K562 (cell line): ENCODE results near the gene PBX4. TPM values are rescaled to one million over a fixed set of nuclear protein-coding genes. Genes with fewer than 3 reads are reported as not detected.

Experiments used
- BMI1 ChIP-seq: fragments of 150-350 bp; IDR thresholded peaks from 2 replicates; pipeline ENCODE4 v1.6.1; 2014; ENCODE audit warnings: low read length
- DPF2 ChIP-seq: fragments of 450-650 bp; IDR thresholded peaks from 2 replicates; pipeline ENCODE4 v1.6.1; 2016
- EP300 ChIP-seq: IDR thresholded peaks from 2 replicates; pipeline ENCODE4 v1.6.1; 2012; ENCODE audit warnings: low read length, improper control_type of control experiment
- GABPB1 ChIP-seq: sonication (generic); formaldehyde crosslinking; IDR thresholded peaks from 2 replicates; pipeline ENCODE4 v1.8.0; 2022; ENCODE audit warnings: mild to moderate bottlenecking, missing genetic modification reagents
- HNRNPK ChIP-seq: fragments of 200-400 bp; formaldehyde crosslinking; IDR thresholded peaks from one replicate; pipeline ENCODE4 v1.6.1; 2018; ENCODE audit warnings: mild to moderate bottlenecking, low read depth, low read length; ENCODE audit not compliant: poor library complexity, severe bottlenecking
- KAT7 ChIP-seq: sonication (generic); formaldehyde crosslinking; IDR thresholded peaks from 2 replicates; pipeline ENCODE4 v1.8.0; 2022; ENCODE audit warnings: missing genetic modification reagents, mild to moderate bottlenecking, borderline replicate concordance
- KLF13 ChIP-seq: fragments of 450-650 bp; IDR thresholded peaks from 2 replicates; pipeline ENCODE4 v1.6.1; 2016; ENCODE audit warnings: missing genetic modification characterization, low read depth, mild to moderate bottlenecking, missing compliant biosample characterization, moderate library complexity, borderline replicate concordance
- PCBP1 ChIP-seq: fragments of 200-400 bp; formaldehyde crosslinking; IDR thresholded peaks from 2 replicates; pipeline ENCODE4 v1.6.1; 2018; ENCODE audit warnings: mild to moderate bottlenecking, low read depth, low read length; ENCODE audit not compliant: poor library complexity, severe bottlenecking
- PTRF ChIP-seq: fragments of 450-650 bp; IDR thresholded peaks from 2 replicates; pipeline ENCODE4 v1.6.1; 2016; ENCODE audit warnings: mild to moderate bottlenecking, missing genetic modification characterization, missing compliant biosample characterization
- RBFOX2 ChIP-seq: fragments of 200-400 bp; formaldehyde crosslinking; IDR thresholded peaks from 2 replicates; pipeline ENCODE4 v1.6.1; 2017; ENCODE audit warnings: low read depth, mild to moderate bottlenecking, low read length, moderate library complexity
- ZNF444 ChIP-seq: fragments of 250-450 bp; sonication (Bioruptor Pico); IDR thresholded peaks from 2 replicates; pipeline ENCODE4 v1.4.0; 2020; ENCODE audit warnings: mild to moderate bottlenecking, moderate library complexity
- ZNF551 ChIP-seq: fragments of 250-450 bp; sonication (Bioruptor Pico); IDR thresholded peaks from 2 replicates; pipeline ENCODE4 v1.5.0; 2021; ENCODE audit warnings: mild to moderate bottlenecking, moderate library complexity
- ZNF766 ChIP-seq: fragments of 200-800 bp; sonication (Bioruptor generic); conservative IDR thresholded peaks from 2 replicates; pipeline ENCODE4 v1.6.1; 2016; ENCODE audit warnings: missing genetic modification characterization, missing compliant biosample characterization
- ZNF780A ChIP-seq: fragments of 250-450 bp; sonication (Bioruptor Pico); IDR thresholded peaks from 2 replicates; pipeline ENCODE4 v1.5.0; 2021; ENCODE audit warnings: mild to moderate bottlenecking
- polyA plus RNA-seq, 8 experiments: library from polyadenylated mRNA; depleted of rRNA in 4 of 8; stranded (reverse) in 5 of 8; unstranded in 3 of 8; fragments of >200 nt; fragmentation: Nextera tagmentation in 2 of 8; fragmentation: Illumina TruSeq in 1 of 8; extraction: Ambion mirVana in 2 of 8; extraction: Trizol in 1 of 8; gene quantifications; 2 replicates each; pipeline versions ENCODE4 v1.2.1 to v1.2.3, GENCODE V29; 2011 to 2014; ENCODE audit warnings: inconsistent platforms in 1 of 8, missing spikeins in 1 of 8
- total RNA-seq, 7 experiments: library from RNA; depleted of rRNA in 6 of 7; stranded (reverse); fragments of >200 nt in 6 of 7; fragmentation: Illumina TruSeq in 2 of 7; extraction: Trizol in 2 of 7; gene quantifications; 2 replicates each; pipeline versions ENCODE4 v1.2.1 to v1.2.3, GENCODE V29; 2011 to 2021; ENCODE audit warnings: low replicate concordance in 1 of 7
- TF ChIP-seq, protein P1 (sequence below), 2 experiments: fragments of 450-650 bp; formaldehyde crosslinking in 1 of 2; IDR thresholded peaks; 2 replicates each; pipeline versions ENCODE4 v1.4.0 to v1.6.1; 2014 to 2020; ENCODE audit warnings: mild to moderate bottlenecking in 2 of 2, borderline replicate concordance in 1 of 2, low read depth in 1 of 2
- TF ChIP-seq, protein P2 (sequence below): fragments of 450-650 bp; IDR thresholded peaks from 2 replicates; pipeline ENCODE4 v1.6.1; 2017; ENCODE audit warnings: mild to moderate bottlenecking, moderate library complexity
- TF ChIP-seq, protein P3 (sequence below): sonication (generic); formaldehyde crosslinking; IDR thresholded peaks from 2 replicates; pipeline ENCODE4 v1.9.0; 2022; ENCODE audit warnings: mild to moderate bottlenecking, missing genetic modification reagents

Gene PBX4
- total and polyA plus RNA-seq, 9 of the 15 experiments (the other 6 are each of a cell fraction or from before 2014, with no cell fraction given) = 0.11 to 3.8 (median 1.6) TPM; not detected in 1

GRCh38 chr19:19643158-19644053 is 24.9 kb upstream of the PBX4 start, which contains the start of gene GMIP (continued):
- TF ChIP-seq GABPB1 = peak; percentile 2; the same call in 1 of the 2 replicates
- TF ChIP-seq ZNF444 (CRISPR knock-in tag) = peak; percentile 94
- TF ChIP-seq ZNF551 (CRISPR knock-in tag) = no peak
- TF ChIP-seq ZNF780A = no peak
- TF ChIP-seq BMI1 = no peak
- peak; percentile 83 for TF ChIP-seq RBFOX2
- TF ChIP-seq KLF13 (tag) = no peak
- TF ChIP-seq DPF2 = no peak
- TF ChIP-seq HNRNPK = no peak
- no peak for TF ChIP-seq ZNF766 (CRISPR knock-in tag)
- no peak for TF ChIP-seq PTRF (tag)
- TF ChIP-seq, protein P1, sequence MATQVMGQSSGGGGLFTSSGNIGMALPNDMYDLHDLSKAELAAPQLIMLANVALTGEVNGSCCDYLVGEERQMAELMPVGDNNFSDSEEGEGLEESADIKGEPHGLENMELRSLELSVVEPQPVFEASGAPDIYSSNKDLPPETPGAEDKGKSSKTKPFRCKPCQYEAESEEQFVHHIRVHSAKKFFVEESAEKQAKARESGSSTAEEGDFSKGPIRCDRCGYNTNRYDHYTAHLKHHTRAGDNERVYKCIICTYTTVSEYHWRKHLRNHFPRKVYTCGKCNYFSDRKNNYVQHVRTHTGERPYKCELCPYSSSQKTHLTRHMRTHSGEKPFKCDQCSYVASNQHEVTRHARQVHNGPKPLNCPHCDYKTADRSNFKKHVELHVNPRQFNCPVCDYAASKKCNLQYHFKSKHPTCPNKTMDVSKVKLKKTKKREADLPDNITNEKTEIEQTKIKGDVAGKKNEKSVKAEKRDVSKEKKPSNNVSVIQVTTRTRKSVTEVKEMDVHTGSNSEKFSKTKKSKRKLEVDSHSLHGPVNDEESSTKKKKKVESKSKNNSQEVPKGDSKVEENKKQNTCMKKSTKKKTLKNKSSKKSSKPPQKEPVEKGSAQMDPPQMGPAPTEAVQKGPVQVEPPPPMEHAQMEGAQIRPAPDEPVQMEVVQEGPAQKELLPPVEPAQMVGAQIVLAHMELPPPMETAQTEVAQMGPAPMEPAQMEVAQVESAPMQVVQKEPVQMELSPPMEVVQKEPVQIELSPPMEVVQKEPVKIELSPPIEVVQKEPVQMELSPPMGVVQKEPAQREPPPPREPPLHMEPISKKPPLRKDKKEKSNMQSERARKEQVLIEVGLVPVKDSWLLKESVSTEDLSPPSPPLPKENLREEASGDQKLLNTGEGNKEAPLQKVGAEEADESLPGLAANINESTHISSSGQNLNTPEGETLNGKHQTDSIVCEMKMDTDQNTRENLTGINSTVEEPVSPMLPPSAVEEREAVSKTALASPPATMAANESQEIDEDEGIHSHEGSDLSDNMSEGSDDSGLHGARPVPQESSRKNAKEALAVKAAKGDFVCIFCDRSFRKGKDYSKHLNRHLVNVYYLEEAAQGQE (IDR thresholded peaks at IDR 0.05; ENCODE audit: borderline replicate concordance) = peak; percentile 69
- TF ChIP-seq, protein P1 (CRISPR knock-in tag; IDR thresholded peaks at IDR 0.05; ENCODE audit: low read depth) = no peak
- TF ChIP-seq EP300 = no peak
- TF ChIP-seq KAT7 (CRISPR knock-in tag) = no peak
- TF ChIP-seq PCBP1 = no peak
- TF ChIP-seq, protein P2, sequence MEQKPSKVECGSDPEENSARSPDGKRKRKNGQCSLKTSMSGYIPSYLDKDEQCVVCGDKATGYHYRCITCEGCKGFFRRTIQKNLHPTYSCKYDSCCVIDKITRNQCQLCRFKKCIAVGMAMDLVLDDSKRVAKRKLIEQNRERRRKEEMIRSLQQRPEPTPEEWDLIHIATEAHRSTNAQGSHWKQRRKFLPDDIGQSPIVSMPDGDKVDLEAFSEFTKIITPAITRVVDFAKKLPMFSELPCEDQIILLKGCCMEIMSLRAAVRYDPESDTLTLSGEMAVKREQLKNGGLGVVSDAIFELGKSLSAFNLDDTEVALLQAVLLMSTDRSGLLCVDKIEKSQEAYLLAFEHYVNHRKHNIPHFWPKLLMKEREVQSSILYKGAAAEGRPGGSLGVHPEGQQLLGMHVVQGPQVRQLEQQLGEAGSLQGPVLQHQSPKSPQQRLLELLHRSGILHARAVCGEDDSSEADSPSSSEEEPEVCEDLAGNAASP = no peak
- TF ChIP-seq, protein P3, sequence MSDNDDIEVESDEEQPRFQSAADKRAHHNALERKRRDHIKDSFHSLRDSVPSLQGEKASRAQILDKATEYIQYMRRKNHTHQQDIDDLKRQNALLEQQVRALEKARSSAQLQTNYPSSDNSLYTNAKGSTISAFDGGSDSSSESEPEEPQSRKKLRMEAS = peak; percentile 11; the same call in 1 of the 2 replicates
